Kidney (tissue), 14 donors: ENCODE measurements around the gene SCGB2B2. TPM values are rescaled to one million over a fixed set of nuclear protein-coding genes. Genes with fewer than 3 reads are reported as not detected.

Experiments
- DNase-seq, 5 donors: peaks; one replicate each; pipeline ENCODE4 v3.0.0-alpha.2; 2013 to 2020
- FAIRE-seq: peaks from 2 replicates; lab custom pipeline; 2012; peaks lifted over from hg19 to GRCh38; lab: Jason Lieb, UNC
- H3K27ac ChIP-seq, 2 donors: one replicate each; pipeline ENCODE4 v1.7.0; 2013; ENCODE audit warnings: low read depth in 2 of 2, low read length in 2 of 2, inconsistent platforms in 1 of 2
- H3K27me3 ChIP-seq: one replicate; pipeline ENCODE4 v1.7.1; 2013; ENCODE audit warnings: low read length, inconsistent platforms; ENCODE audit not compliant: control insufficient read depth, insufficient read depth
- H3K36me3 ChIP-seq, 3 donors: one replicate each; pipeline versions ENCODE4 v1.7.0 to v1.7.1; 2013; ENCODE audit warnings: low read length in 3 of 3, control low read depth in 1 of 3, inconsistent platforms in 1 of 3; ENCODE audit not compliant: insufficient read depth in 3 of 3, control insufficient read depth in 2 of 3
- H3K4me1 ChIP-seq, 3 donors: one replicate each; pipeline versions ENCODE4 v1.7.0 to v1.7.1; 2013; ENCODE audit warnings: low read length in 3 of 3, inconsistent platforms in 1 of 3, low read depth in 1 of 3; ENCODE audit not compliant: control insufficient read depth in 2 of 3, insufficient read depth in 2 of 3
- H3K4me3 ChIP-seq, 3 donors: one replicate each; pipeline versions ENCODE4 v1.7.0 to v1.8.1; 2013; ENCODE audit warnings: low read length in 3 of 3, control low read depth in 1 of 3, inconsistent platforms in 1 of 3
- H3K9ac ChIP-seq, 3 donors: one replicate each; pipeline versions ENCODE4 v1.7.0 to v1.7.1; 2013; ENCODE audit warnings: low read length in 3 of 3, control low read depth in 1 of 3, inconsistent platforms in 1 of 3
- H3K9me3 ChIP-seq, 3 donors: one replicate each; pipeline versions ENCODE4 v1.7.0 to v1.7.1; 2013; ENCODE audit warnings: low read length in 3 of 3, control low read depth in 1 of 3, inconsistent platforms in 1 of 3; ENCODE audit not compliant: control insufficient read depth in 2 of 3, insufficient read depth in 1 of 3
- intact Hi-C: fragments of 100-400 bp; cut with DNase I; formaldehyde crosslinking; loops from one replicate; pipeline ENCODE4 v1.11.1; 2022
- polyA plus RNA-seq: library from polyadenylated mRNA; stranded (reverse); fragments of 350-450 nt; fragmentation: Illumina TruSeq; extraction: RNeasy Lipid Tissue Mini Kit (QIAGEN cat#74804); gene quantifications from one replicate; pipeline ENCODE4 v1.2.3, GENCODE V29; 2014; ENCODE audit warnings: low read depth, low replicate concordance; ENCODE audit not compliant: insufficient read depth
- total RNA-seq: library from RNA; stranded (reverse); fragmentation: NEBNext Ultra II Directional; extraction: Animal tissue kit (Norgen Biotek cat#: 25700); gene quantifications from one replicate; pipeline ENCODE4 v1.2.1, GENCODE V29; 2021
- TF ChIP-seq, protein P1 (sequence below): IDR thresholded peaks from 3 replicates; pipeline ENCODE4 v1.5.1; 2012; ENCODE audit warnings: mild to moderate bottlenecking, moderate library complexity, borderline replicate concordance; ENCODE audit not compliant: insufficient read depth; ENCODE audit errors: extremely low read depth
- donor health status: control.
- donor health status: control.
- donor health status: control.
- donor health status: control.
- donor health status: control.
- donor health status: DM: yes; HTN: yes; CAD: no.
- donor health status: Normal renal cell carcinoma (clear cell type).

Gene SCGB2B2
- total and polyA plus RNA-seq, 2 donors from 2014 or later = 0.73 to 1.1 TPM

DNA sequence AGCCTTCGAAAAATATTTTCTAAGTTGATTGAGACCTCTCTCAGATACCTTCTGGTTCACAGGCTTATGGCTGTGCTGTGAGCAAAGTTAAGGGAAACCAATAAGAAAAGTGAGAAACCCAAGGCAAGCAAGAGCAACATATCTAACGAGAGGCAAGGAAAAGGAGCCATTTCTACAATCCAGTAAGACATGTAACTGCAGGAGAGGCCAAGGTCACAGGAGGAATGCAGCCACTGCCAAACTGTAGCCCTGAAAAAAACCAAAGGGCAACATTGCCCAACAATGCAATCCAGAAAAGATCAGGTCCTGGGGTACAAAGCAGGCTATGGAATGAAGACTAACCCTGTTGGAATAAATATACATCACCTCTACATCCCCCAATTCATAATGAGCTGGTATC lies 21.3 kb downstream of the SCGB2B2 start:
- H3K4me1 ChIP-seq = no peaks in the 10 kb centered on the region
- no peak overlapping the region for H3K9ac ChIP-seq
- intact Hi-C loops = no loop called here
- no peaks in the 10 kb centered on the region for H3K27me3 ChIP-seq
- peaks cover 0 to 3% (median 0%) of the 10 kb centered on the region in 3 donors for H3K9me3 ChIP-seq
- H3K27ac ChIP-seq = no peak overlapping the region
- no peaks in the 10 kb centered on the region for H3K36me3 ChIP-seq
- TF ChIP-seq, protein P1, sequence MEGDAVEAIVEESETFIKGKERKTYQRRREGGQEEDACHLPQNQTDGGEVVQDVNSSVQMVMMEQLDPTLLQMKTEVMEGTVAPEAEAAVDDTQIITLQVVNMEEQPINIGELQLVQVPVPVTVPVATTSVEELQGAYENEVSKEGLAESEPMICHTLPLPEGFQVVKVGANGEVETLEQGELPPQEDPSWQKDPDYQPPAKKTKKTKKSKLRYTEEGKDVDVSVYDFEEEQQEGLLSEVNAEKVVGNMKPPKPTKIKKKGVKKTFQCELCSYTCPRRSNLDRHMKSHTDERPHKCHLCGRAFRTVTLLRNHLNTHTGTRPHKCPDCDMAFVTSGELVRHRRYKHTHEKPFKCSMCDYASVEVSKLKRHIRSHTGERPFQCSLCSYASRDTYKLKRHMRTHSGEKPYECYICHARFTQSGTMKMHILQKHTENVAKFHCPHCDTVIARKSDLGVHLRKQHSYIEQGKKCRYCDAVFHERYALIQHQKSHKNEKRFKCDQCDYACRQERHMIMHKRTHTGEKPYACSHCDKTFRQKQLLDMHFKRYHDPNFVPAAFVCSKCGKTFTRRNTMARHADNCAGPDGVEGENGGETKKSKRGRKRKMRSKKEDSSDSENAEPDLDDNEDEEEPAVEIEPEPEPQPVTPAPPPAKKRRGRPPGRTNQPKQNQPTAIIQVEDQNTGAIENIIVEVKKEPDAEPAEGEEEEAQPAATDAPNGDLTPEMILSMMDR = no peak
- H3K4me3 ChIP-seq = no peak overlapping the region
- FAIRE-seq (no peak), DNase-seq (no peak)

DNA sequence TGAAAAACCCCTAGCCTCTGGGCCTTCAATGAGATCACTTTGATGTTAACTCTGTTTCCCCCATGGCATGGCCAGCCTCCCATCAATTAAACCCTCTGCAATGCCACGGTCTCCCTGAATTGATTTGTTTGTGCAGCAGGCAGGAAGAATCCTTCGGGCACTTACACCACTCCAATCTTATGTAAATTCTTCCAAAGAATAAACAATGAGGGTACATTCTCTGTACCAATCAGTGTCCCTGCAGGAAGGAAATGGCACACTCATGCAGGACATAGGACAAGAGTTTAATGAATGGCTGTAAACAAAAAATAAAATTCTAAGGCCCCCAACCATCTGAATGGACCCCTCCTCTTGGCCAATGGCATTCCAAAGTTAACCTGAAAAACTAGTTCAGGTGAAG lies 22.2 kb downstream of the SCGB2B2 start:
- FAIRE-seq (no peak), DNase-seq (no peak)
- Histone ChIP-seq H3K9me3 (peaks cover 0 to 3% (median 0%) of the 10 kb centered on the region in 3 donors), H3K4me1 (no peaks in the 10 kb centered on the region), H3K36me3 (no peaks in the 10 kb centered on the region), H3K4me3 (no peak overlapping the region), H3K27ac (no peak overlapping the region), H3K27me3 (no peaks in the 10 kb centered on the region), H3K9ac (no peak overlapping the region)
- intact Hi-C loops = no loop called here
- TF ChIP-seq, protein P1 = no peak

DNA sequence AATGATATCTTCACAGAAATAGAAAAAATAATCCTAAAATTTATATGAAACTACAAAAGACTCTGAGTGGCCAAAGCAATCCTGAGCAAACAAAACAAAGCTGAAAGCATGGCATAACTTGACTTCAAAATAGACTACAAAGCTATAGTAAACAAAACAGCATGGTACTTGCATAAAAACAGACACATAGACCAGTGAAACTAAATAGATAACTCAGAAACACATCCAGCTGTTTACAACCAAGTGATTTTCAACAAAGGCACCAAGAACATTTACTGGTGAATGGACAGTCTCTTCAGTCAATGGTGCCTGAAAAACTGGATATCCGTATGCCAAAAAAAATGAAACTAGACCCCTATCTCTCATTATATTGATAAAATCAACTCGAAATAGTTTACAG lies 25.2 kb downstream of the SCGB2B2 start:
- TF ChIP-seq, protein P1 = no peak
- Histone ChIP-seq H3K9me3 (peaks cover 0 to 3% (median 0%) of the 10 kb centered on the region in 3 donors), H3K9ac (no peak overlapping the region), H3K27me3 (no peaks in the 10 kb centered on the region), H3K27ac (no peak overlapping the region), H3K4me1 (no peaks in the 10 kb centered on the region), H3K36me3 (no peaks in the 10 kb centered on the region), H3K4me3 (no peak overlapping the region)
- intact Hi-C loops = no loop called here
- DNase-seq (no peak), FAIRE-seq (no peak)
